ENCODE measurements around the gene APBA2.
"Not testable (repeated sequence)": the region's sequence is repeated elsewhere in the genome, so short reads cannot be mapped to it uniquely, and the experiment has no call there.

APBA2 gene

DNA sequence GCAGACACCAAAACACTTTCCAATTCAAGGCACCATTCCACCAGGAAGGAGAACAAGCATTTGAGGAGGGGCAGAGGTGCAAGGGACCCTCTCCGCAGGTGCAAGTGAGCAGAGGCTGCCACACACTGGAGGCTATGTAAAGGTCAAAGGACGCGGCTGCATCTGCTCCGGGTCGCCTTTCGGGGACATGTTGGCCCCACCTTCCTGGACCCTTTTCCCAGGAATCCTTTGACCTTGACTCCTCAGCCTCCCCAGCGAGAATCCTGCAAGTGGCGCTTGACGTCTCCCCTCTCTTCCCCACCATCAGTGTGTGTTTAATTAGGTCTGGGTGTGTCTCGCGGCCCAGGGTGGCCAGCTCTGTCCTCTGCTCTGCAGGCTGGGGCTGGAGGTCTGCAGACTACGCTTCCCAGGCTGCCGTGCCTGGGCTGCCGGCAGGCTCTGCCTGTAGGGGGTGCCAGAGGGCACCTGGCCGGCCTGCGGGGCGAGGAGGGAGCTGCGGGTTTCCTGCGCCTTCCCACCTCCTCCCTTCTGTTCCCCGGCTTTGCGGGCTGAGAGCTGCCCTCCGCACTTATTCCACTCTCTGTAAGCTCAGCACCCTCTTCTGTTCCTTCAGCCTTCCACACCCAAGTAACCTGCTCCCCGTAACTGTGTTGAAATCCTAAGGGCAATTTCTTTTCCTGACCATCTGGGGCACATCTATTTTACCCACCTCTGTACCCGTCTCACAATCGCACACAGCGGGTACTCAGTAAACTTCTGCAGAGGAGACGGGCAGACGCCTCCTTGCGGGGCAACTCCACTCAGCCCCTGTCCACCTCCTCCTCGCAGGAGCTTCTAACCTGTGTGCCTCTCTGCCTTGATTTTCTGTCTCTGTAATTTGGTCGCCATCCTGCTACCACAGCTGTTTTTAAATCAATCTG, 254.0 kb downstream of the APBA2 start:
- in situ Hi-C loops (cut with MboI; ENCODE audit: low pct_unique_long_range_greater_than_20kb, low sequenced_read_pairs) = no loop called here
- peak; percentile 65 for DNase-seq

DNA sequence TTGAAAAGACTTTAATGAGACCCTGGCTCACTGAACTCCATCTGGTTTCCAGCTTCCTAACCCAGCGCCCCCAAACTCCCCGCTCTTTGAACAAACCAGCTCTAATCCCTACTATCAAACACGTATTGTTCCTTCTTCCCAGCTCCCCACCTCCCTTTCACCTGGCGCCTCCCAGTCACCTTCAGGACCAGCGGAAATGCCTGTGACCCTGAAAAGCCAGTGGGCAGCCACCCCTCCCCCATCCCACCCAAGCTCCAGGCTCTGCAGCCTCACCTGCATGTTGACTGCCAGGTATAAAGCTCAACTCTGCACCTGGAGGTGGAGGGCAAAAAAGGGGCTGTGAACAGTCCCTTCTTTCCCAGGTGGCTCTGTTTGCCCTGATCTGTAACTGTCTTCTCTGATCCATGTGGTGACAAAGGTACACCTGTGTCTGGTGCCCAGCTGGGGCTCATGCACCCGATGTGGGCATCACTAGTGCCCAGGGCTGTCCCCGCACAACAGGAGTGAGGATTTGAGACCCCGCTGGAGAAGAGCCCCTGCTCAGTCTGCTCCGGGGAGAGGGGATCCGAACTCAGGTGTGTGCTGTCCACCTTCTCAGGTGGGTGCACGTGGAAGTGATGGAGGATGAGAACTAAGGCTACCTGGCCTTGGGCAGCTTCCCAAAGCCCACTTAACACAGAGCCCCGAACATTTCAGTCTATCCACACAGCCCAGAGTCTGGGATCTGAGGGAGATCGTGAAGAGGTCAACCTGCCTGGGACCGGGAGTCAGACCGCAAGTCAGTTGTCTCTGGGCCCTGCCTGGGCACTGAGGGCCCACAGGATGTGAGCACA, 254.9 kb downstream of the APBA2 start:
- DNase-seq = no peak
- in situ Hi-C loops (cut with MboI; ENCODE audit: low pct_unique_long_range_greater_than_20kb, low sequenced_read_pairs) = no loop called here

DNA sequence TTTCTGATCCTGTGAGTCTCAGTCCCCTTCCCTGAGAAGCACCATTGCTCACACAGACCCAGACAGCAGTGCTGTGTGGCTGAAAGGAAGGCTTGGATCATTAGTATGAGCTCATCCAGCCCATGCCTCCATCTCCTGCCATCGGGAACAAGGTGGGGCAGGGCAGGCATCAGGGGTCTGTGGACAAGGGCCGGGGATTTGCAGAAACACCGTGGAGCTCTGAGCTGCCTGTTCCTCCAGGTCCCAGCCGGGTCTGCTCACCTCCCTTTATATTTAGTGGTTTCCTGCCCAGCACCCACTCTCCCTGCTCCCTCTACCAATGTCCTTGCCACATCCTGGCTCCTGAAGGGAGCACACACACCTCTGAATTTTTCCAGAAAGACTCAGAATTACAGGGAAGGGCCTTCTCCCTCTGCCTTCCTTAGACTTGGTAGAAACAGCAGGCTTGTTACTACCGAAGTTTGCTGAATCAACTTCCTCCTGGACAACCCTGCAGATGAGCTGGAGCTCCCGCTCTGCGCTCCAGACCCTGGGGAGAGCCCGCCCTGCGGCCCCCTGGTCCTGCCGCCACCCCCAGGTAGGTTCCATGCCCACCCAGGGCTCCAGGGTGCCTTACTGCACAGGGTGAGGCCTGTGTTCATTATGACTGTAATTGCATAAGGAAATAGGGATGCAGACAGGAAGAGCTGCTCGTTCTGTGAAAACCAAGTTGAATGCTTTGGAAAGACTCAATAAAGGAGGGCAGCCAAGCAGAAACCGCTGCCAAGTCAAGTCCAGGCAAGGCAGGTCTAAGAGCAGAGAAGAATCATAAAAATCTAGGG, 255.7 kb downstream of the APBA2 start:
- DNase-seq = no peak
- in situ Hi-C loops (cut with MboI; ENCODE audit: low pct_unique_long_range_greater_than_20kb, low sequenced_read_pairs) = no loop called here

DNA sequence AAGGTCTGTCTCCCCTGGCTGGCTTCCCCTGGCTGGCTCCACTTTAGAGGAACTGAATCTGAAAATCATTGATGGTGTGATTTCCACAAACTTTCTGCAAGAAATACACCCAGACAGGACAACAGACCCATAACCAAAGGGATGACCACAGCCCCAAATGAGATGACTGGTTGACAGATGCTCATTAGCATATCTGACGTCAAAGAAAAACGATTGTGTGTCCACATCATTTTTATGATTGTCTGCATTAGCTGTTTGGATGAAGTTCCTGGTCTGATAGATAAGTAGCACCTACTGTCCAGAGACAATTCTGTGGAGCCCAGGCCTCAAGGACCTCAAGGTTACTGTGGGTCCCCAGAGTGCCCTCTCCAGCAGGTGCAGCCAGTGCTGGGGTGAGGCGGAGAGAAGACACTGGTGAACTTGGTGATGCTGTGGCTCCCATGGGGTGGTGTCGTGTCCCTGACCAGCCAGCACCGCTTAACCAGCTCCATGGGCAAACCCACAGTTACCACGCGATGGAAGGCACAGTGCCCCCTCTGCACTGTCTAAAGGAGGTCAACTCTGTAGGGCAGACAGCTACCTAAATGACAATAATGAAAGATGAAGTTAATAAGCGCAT, 256.5 kb downstream of the APBA2 start:
- DNase-seq = no peak
- in situ Hi-C loops (cut with MboI; ENCODE audit: low pct_unique_long_range_greater_than_20kb, low sequenced_read_pairs) = no loop called here

DNA sequence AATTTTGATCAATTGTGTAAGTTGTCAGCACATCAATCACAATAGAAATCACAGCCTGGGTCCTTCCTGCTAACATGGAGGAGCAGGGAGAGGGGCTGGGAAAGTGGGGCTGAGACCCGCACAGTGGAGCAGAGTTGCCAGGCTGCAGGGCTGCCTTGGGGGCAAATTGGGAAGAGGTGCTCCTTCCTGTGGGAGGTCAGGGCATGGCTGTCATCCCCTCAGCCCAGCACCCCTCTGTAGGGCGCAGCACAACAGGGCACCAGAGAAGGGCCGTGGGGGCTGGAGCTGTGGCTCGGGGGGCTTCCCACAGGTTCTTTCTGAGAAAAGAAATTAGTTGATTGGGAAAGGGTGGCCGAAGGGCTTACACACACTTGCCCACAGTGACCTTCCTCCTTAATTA, 257.5 kb downstream of the APBA2 start:
- no peak for DNase-seq
- in situ Hi-C loops (cut with MboI; ENCODE audit: low pct_unique_long_range_greater_than_20kb, low sequenced_read_pairs) = no loop called here

DNA sequence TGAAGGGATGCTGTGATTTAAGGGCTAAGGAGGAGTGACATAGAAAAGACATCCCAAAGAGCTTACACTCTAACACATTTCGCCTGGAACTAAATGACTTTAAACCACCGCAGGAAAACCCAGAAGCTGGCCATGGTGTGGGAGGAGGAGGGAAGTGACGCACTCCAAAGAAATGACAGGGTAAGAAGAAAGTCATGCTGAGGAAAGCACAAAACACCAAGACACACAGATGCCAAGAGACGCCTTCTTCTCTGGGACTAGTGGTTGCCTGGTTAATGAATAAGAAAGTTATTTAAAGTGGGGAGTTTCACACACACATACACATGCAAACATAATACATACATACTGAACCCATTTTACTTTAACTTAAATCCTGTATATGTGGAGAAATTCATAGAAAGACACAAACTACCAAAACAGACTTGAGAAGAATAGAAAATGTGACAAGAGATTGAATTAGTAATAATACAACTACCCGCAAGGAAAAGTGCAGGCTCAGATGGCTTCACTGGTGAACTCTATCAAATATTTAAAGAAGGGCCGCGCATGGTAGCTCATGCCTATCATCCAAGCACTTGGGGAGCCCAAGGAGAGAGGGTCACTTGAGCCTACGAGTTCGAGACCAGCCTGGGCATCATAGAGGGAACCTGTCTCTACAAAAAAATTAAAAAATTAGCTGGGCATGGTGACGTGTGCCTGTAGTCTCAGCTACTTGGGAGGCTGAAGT, 258.3 kb downstream of the APBA2 start:
- DNase-seq = no peak
- in situ Hi-C loops (cut with MboI; ENCODE audit: low pct_unique_long_range_greater_than_20kb, low sequenced_read_pairs) = no loop called here

DNA sequence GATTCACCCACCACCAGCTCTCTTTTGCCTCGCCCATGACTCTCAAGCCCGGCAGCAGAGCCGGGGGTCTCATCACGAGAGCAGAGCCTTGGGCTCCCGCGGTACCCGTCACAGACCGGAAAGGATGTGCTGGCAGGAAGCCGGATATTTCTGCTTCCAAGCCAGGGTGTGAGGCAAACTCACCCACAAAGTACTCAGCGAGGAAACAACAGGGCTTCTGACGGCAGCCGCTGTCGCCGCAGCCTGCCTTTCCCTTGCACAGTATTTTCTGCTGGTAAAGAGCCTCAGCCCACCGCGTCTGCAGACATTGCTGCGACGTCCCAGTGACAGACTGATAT, 263.9 kb downstream of the APBA2 start:
- in situ Hi-C loops (cut with MboI; ENCODE audit: low pct_unique_long_range_greater_than_20kb, low sequenced_read_pairs) = no loop called here
- no peak for DNase-seq

DNA sequence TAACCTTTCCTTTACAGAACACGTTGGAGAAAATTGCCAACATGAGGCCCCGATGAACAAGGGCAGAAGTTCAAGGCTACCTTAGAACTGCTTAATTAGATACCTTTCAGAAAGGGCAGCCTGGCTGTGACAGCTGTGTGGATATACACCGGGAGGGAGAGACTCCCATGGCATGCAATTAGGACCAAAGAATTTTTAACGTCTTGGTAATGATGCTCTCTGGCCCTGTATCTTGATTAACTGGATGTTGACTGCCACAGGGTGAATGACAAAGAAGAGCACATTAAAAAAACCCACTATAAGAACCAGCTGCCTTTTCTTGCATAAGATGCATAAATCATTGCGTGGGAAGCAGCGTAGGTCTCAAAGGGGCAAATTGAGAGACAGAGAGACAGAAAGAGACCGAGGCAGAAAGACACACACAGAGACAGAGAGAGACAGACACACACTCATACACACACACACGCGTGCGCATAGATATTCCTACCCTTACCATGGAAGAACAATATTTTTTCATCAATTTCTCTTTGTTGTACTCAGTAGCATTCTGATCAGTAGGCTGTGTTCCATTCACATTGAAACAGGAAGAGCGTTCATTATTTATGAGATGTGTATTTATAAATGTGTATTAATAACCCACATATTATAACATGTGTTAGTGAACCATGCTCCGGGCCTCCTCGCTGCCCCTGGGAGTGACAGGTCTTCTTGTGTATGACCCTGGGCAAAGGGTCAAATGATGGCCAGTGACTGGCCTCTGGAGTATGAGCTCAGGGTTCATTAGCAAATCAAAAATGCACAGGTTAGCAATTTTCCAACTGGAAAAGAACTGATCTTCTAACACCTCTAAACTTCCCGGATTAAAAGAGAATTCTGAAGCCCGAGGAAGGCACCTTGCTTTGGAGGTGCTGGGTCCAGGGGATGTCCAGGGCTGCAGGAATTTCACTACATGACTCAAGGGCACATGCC, 265.0 kb downstream of the APBA2 start:
- no peak for DNase-seq
- in situ Hi-C loops (cut with MboI; ENCODE audit: low pct_unique_long_range_greater_than_20kb, low sequenced_read_pairs) = no loop called here

DNA sequence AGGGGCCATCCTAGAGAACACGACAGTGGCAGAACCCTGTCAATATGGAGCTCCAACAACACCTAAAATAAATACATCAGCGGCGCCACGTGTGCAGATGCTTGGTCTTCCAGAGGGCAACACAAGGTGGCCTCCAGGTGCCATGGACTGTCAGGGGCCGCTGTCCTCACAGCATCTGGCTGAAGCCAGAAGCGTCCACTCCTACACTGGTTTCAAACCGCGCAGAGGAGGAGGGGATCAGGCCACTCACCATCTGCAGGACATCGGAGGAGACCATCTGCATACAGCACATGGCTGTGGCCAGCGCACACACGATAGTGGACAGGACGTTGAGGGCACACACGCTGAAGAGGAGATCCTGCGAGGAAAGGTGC, 265.7 kb downstream of the APBA2 start:
- in situ Hi-C loops (cut with MboI; ENCODE audit: low pct_unique_long_range_greater_than_20kb, low sequenced_read_pairs) = no loop called here
- no peak for DNase-seq

DNA sequence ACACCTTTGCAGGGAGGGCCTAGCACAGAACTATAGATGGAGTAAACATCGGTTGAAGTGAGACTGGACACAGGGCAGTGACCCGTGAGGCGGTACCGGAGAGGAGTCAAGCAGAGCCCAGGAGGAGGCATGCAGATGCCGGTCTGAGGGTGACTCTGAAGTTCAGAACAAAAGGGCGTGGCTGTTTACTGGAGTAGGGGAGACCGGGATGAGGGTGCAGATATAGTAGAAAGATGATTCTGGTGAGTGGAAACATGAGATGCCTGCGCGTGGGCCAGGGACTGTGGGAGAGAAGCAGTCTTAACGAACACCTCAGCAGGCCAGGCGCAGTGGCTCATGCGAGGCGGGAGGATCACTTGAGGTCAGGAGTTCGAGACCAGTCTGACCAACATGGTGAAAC, 270.7 kb downstream of the APBA2 start:
- in situ Hi-C loops (cut with MboI; ENCODE audit: low pct_unique_long_range_greater_than_20kb, low sequenced_read_pairs) = no loop called here
- DNase-seq = no peak

DNA sequence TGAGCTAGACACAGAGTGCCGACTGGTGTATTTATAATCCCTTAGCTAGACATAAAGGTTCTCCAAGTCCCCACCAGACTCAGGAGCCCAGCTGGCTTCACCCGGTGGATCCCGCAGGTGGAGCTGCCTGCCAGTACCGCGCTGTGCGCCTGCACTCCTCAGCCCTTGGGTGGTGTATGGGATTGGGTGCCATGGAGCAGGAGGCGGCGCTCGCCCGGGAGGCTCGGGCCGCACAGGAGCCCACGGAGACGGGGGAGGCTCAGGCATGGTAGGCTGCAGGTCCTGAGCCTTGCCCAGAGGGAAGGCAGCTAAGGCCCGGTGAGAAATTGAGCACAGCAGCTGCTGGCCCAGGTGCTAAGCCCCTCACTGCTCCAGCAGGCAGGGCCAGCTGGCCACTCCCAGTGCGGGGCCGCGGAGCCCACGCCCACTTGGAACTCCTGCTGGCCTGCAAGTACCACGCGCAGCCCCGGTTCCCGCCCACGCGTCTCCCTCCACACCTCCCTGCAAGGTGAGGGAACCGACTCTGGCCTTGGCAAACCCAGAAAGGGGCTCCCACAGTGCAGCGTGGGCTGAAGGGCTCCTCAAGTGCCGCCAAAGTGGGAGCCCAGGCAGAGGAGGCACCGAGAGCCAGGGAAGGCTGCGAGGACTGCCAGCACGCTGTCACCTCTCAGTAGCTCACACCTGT, 274.1 kb downstream of the APBA2 start:
- DNase-seq = no peak
- in situ Hi-C loops (cut with MboI; ENCODE audit: low pct_unique_long_range_greater_than_20kb, low sequenced_read_pairs) = no loop called here

DNA sequence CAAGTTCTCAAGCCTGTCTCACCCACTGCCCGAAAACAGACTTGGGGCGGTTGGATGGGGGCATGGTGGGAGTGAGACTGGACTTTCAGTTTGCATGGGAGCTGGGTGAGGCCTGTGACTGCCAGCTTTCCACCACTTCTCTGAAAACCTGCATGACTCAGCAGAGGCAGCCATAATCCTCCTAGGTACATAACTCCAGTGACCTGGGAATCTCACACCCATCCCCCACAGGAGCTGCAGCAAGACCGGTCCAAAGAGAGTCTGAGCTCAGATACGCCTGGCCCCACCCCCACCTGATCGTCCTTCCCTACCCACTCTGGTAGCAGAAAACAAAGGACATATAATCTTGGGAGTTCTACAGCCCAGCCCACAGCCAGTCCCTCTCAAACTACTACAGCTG, 276.6 kb downstream of the APBA2 start:
- in situ Hi-C loops (cut with MboI; ENCODE audit: low pct_unique_long_range_greater_than_20kb, low sequenced_read_pairs) = no loop called here
- no peak for DNase-seq

DNA sequence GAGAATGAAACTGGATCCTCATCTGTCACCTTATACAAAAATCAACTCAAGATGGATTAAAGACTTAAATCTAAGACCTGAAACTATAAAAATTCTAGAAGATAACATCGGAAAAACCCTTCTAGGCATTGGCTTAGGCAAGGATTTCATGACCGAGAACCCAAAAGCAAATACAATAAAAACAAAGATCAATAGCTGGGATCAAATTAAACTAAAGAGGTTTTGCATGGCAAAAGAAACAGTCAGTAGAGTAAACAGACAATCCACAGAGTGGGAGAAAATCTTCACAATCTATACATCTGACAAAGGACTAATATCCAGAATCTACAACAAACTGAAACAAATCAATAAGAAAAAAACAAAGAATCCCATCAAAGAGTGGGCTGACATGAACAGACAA, 281.3 kb downstream of the APBA2 start:
- in situ Hi-C loops (cut with MboI; ENCODE audit: low pct_unique_long_range_greater_than_20kb, low sequenced_read_pairs) = not testable (repeated sequence)

More for the DNA sequence above, 281.3 kb downstream of the APBA2 start:
- DNase-seq = not testable (repeated sequence)
